ENCODE results near the gene FAM180A.

The FAM180A gene

DNA sequence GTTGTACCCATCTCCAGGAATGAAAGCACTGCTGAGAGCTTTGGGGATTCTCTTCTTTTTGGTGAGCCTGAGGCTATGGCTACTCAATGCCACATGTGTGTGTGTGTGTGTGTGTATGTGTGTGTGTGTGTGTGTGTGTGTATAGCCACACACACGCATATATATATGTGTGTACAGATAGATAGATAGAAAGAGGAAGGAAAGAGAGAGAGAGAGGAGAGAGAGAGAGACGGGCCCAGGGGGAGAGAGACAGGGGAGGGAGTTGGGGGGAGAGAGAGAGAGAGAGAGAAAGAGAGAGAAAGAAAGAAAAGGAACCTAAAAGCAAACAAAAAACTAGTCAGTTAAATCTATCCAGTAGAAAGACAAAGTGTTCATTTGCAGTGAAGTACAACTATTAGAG lies 28.9 kb downstream of the FAM180A start:
- no peak for DNase-seq (ENCODE audit: low read depth in 1 of 2, low spot score in 1 of 2)
- TF ChIP-seq SPI1 (IDR thresholded peaks at IDR 0.05; ENCODE audit: borderline replicate concordance, low read depth) (no peak), POLR2AphosphoS5 (IDR thresholded peaks at IDR 0.05; ENCODE audit: low read depth) (no peak), GABPA (IDR thresholded peaks at IDR 0.05; ENCODE audit: low read depth) (no peak)
- TF ChIP-seq, protein P1, sequence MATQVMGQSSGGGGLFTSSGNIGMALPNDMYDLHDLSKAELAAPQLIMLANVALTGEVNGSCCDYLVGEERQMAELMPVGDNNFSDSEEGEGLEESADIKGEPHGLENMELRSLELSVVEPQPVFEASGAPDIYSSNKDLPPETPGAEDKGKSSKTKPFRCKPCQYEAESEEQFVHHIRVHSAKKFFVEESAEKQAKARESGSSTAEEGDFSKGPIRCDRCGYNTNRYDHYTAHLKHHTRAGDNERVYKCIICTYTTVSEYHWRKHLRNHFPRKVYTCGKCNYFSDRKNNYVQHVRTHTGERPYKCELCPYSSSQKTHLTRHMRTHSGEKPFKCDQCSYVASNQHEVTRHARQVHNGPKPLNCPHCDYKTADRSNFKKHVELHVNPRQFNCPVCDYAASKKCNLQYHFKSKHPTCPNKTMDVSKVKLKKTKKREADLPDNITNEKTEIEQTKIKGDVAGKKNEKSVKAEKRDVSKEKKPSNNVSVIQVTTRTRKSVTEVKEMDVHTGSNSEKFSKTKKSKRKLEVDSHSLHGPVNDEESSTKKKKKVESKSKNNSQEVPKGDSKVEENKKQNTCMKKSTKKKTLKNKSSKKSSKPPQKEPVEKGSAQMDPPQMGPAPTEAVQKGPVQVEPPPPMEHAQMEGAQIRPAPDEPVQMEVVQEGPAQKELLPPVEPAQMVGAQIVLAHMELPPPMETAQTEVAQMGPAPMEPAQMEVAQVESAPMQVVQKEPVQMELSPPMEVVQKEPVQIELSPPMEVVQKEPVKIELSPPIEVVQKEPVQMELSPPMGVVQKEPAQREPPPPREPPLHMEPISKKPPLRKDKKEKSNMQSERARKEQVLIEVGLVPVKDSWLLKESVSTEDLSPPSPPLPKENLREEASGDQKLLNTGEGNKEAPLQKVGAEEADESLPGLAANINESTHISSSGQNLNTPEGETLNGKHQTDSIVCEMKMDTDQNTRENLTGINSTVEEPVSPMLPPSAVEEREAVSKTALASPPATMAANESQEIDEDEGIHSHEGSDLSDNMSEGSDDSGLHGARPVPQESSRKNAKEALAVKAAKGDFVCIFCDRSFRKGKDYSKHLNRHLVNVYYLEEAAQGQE (IDR thresholded peaks at IDR 0.05; ENCODE audit: insufficient replicate concordance, low read depth) = no peak
- TF ChIP-seq, protein P2, sequence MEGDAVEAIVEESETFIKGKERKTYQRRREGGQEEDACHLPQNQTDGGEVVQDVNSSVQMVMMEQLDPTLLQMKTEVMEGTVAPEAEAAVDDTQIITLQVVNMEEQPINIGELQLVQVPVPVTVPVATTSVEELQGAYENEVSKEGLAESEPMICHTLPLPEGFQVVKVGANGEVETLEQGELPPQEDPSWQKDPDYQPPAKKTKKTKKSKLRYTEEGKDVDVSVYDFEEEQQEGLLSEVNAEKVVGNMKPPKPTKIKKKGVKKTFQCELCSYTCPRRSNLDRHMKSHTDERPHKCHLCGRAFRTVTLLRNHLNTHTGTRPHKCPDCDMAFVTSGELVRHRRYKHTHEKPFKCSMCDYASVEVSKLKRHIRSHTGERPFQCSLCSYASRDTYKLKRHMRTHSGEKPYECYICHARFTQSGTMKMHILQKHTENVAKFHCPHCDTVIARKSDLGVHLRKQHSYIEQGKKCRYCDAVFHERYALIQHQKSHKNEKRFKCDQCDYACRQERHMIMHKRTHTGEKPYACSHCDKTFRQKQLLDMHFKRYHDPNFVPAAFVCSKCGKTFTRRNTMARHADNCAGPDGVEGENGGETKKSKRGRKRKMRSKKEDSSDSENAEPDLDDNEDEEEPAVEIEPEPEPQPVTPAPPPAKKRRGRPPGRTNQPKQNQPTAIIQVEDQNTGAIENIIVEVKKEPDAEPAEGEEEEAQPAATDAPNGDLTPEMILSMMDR (IDR thresholded peaks at IDR 0.05; ENCODE audit: insufficient read depth, low read length) = no peak
- Histone ChIP-seq H3K4me3 (replicated peaks; ENCODE audit: insufficient read depth, low read length) (no peak overlapping the region), H3K27ac (replicated peaks) (no peak overlapping the region), H3K27me3 (ENCODE audit: insufficient read depth, poor library complexity, severe bottlenecking) (no peaks in the 10 kb centered on the region)

DNA sequence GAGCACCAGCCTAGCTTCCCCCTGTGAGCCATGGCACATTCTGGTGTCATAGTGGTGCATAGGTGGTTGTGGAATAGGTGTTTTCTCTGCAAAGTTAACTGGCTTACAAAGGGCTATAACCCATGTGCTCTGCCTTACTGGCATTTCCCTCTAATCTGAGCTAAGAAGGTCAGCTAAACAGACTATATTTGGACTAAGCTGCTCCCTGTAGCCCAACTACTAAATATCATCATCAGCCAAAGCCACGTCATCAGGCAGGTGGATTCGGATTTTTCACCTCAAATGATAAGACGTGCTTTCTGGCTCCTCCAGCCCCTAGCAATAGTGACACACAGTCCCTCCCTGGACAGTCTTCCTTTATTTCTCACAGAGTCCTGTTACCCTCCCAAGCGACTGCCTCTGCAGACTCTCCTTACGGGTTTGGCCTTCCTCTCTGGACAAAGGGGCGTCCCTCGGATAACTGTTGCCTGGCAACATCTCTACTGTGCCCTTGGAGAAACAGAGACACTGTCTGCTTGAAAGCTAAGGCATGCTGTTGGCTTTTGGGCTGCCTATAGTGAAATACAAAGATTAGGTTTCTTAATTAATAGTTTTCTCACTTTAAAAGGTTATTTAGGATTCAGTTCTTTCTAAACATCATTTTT lies 29.7 kb downstream of the FAM180A start:
- H3K4me3 ChIP-seq (replicated peaks; ENCODE audit: insufficient read depth, low read length) = no peak overlapping the region
- no peak overlapping the region for H3K27ac ChIP-seq (replicated peaks)
- H3K27me3 ChIP-seq (ENCODE audit: insufficient read depth, poor library complexity, severe bottlenecking) = no peaks in the 10 kb centered on the region
- no peak for DNase-seq (ENCODE audit: low read depth in 1 of 2, low spot score in 1 of 2)
- TF ChIP-seq, protein P1 (IDR thresholded peaks at IDR 0.05; ENCODE audit: insufficient replicate concordance, low read depth) = no peak
- TF ChIP-seq SPI1 (IDR thresholded peaks at IDR 0.05; ENCODE audit: borderline replicate concordance, low read depth) (no peak), GABPA (IDR thresholded peaks at IDR 0.05; ENCODE audit: low read depth) (no peak), POLR2AphosphoS5 (IDR thresholded peaks at IDR 0.05; ENCODE audit: low read depth) (no peak)
- TF ChIP-seq, protein P2 (IDR thresholded peaks at IDR 0.05; ENCODE audit: insufficient read depth, low read length) = no peak

DNA sequence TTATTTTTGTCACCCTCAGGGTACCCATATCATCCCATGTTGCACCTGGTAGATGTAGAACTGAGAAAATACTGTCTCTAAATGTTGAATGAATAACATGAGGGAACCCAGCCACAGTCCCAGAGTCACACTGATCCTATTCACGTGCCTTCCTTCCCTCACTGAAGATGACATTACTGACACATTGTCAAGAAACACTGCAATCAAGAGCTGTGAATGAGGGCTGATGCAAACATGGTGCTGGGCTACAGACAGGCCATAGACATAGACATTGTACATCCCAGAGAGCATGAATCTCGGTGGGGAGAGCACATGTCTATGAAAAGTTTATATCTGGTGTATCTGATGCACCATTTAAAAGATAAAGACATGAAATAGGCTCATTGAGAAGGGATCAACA lies 30.4 kb downstream of the FAM180A start:
- no peak overlapping the region for H3K4me3 ChIP-seq (replicated peaks; ENCODE audit: insufficient read depth, low read length)
- DNase-seq (ENCODE audit: low read depth in 1 of 2, low spot score in 1 of 2) = no peak
- H3K27me3 ChIP-seq (ENCODE audit: insufficient read depth, poor library complexity, severe bottlenecking) = no peaks in the 10 kb centered on the region
- H3K27ac ChIP-seq (replicated peaks) = no peak overlapping the region
- TF ChIP-seq GABPA (IDR thresholded peaks at IDR 0.05; ENCODE audit: low read depth) (no peak), POLR2AphosphoS5 (IDR thresholded peaks at IDR 0.05; ENCODE audit: low read depth) (no peak), SPI1 (IDR thresholded peaks at IDR 0.05; ENCODE audit: borderline replicate concordance, low read depth) (no peak)
- TF ChIP-seq, protein P2 (IDR thresholded peaks at IDR 0.05; ENCODE audit: insufficient read depth, low read length) = no peak
- TF ChIP-seq, protein P1 (IDR thresholded peaks at IDR 0.05; ENCODE audit: insufficient replicate concordance, low read depth) = no peak

Data from HL-60 (cell line).